SU-DHL-6 (cell line): ENCODE data around the gene TRIM2.

ENCODE experiments used
- H2AFZ ChIP-seq: fragments of 200-600 bp; sonication (generic); 2 replicates; pipeline ENCODE4 v1.6.1; 2014; ENCODE audit warnings: low read depth, mild to moderate bottlenecking, moderate library complexity, mixed read lengths, antibody characterized with exemption, low read length; ENCODE audit not compliant: severe bottlenecking
- H3F3A ChIP-seq: fragments of 200-600 bp; shearing (Covaris generic); 2 replicates; pipeline ENCODE4 v1.6.0; 2016; ENCODE audit warnings: antibody characterized with exemption, mild to moderate bottlenecking; ENCODE audit not compliant: insufficient read depth
- H3K27ac ChIP-seq: fragments of 200-600 bp; sonication (generic); 2 replicates; pipeline ENCODE4 v1.5.1; 2016; ENCODE audit warnings: low read depth, mild to moderate bottlenecking, low read length, moderate library complexity, mixed read lengths
- H3K27me3 ChIP-seq: fragments of 200-600 bp; sonication (generic), shearing (Covaris generic); 2 replicates; pipeline ENCODE4 v1.6.0; 2014; ENCODE audit warnings: mild to moderate bottlenecking, low read length
- H3K36me3 ChIP-seq: fragments of 200-600 bp; sonication (generic); 2 replicates; pipeline ENCODE4 v1.6.1; 2014; ENCODE audit warnings: mild to moderate bottlenecking, low read length, mixed read lengths
- H3K4me2 ChIP-seq: fragments of 300-600, 200-600 bp; shearing (Covaris generic), sonication (generic); 2 replicates; pipeline ENCODE4 v1.6.0; 2014; ENCODE audit warnings: low read length, low read depth, mild to moderate bottlenecking; ENCODE audit not compliant: poor library complexity, severe bottlenecking
- H3K4me3 ChIP-seq: fragments of 200-600 bp; sonication (generic); 2 replicates; pipeline ENCODE4 v1.5.1; 2014; ENCODE audit warnings: antibody characterized with exemption, low read length, mild to moderate bottlenecking, mixed read lengths; ENCODE audit not compliant: insufficient read depth, poor library complexity, severe bottlenecking
- H3K79me2 ChIP-seq: fragments of 200-600 bp; sonication (generic); 2 replicates; pipeline ENCODE4 v1.6.1; 2014; ENCODE audit warnings: mild to moderate bottlenecking, low read length, moderate library complexity; ENCODE audit not compliant: insufficient read depth
- H3K9ac ChIP-seq: fragments of 200-600 bp; sonication (generic); 2 replicates; pipeline ENCODE4 v1.7.0; 2014; ENCODE audit warnings: mild to moderate bottlenecking, low read length
- H3K9me2 ChIP-seq: fragments of 200-600 bp; sonication (generic); replicated peaks from 2 replicates; pipeline ENCODE4 v1.6.1; 2014; ENCODE audit warnings: low read length; ENCODE audit not compliant: insufficient read depth
- H3K9me3 ChIP-seq: fragments of 200-600 bp; sonication (generic); 2 replicates; pipeline ENCODE4 v1.6.1; 2014; ENCODE audit warnings: low read length, mixed read lengths; ENCODE audit not compliant: insufficient read depth
- H4K20me1 ChIP-seq: fragments of 200-600 bp; sonication (generic); 2 replicates; pipeline ENCODE4 v1.6.1; 2014; ENCODE audit warnings: low read depth, mild to moderate bottlenecking, antibody characterized with exemption, low read length, moderate library complexity, mixed read lengths
- EZH2phosphoT487 ChIP-seq: fragments of 200-600 bp; sonication (generic), shearing (Covaris generic); conservative IDR thresholded peaks from 2 replicates; pipeline ENCODE4 v1.6.1; 2018; ENCODE audit warnings: mild to moderate bottlenecking, antibody characterized with exemption, low read length, moderate library complexity, mixed read lengths
- TF ChIP-seq, protein P1 (sequence below): fragments of 200-600 bp; sonication (generic); IDR thresholded peaks from one replicate; pipeline ENCODE4 v1.5.1; 2017; ENCODE audit warnings: antibody characterized with exemption, mild to moderate bottlenecking, low read length, moderate library complexity; ENCODE audit not compliant: insufficient read depth, poor library complexity, severe bottlenecking

Gene TRIM2

DNA sequence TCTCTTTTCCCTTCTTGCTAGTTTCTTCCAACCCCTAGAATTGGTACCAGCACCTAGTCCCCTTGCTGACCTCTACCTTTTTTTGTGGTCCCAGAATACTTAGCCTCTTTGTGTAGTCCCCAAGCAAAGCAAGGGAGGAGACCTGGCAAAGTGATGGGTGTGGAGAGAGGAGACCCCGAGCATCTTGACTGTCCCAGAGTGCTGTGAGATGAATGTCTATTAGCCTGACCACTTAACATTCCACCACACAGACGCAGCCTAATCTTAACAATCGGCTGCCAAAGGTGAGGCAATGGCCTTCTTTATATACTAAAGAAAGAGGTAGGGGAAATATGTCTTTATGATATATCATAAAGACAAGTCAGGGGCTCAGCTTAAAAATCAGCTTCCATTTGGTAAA lies 55.9 kb downstream of the TRIM2 start:
- no peaks in the 10 kb centered on the region for H3K36me3 ChIP-seq
- H3K9ac ChIP-seq: no peak overlapping the region

DNA sequence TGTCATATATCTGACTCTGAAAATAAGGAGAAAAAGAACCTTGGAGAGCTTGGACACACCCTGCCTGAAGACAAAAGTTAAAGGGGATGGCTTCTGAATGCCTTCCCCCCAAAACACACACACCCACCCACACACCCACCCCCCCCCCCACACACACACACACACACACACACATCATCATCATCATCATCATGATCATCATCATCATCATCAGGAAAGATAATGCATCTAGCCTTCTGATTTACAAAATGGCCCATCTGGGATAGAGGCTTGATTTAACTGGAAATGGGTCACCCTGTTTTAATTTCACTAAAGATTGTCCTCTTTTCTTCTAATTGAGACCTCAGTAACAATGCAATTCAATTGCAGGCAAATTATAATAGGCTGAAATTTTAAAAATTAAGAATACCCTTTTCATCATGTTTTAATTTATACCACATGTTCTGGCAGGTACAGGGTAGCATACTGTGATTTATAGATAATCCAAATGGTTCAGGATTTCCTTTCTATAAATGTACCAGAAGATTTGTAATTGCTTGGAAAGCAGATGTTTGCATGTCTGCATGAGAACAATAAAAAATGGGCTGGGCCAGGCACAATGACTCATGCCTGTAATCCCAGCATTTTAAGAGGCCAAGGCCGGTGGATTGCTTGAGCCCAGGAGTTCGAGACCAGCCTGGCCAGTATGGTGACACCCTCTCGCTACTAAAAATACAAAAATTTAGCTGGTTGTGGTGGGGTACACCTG lies 56.5 kb downstream of the TRIM2 start:
- no peaks in the 10 kb centered on the region for H3F3A ChIP-seq
- no peaks in the 10 kb centered on the region for H3K9me2 ChIP-seq
- no peaks in the 10 kb centered on the region for H3K36me3 ChIP-seq
- no peaks in the 10 kb centered on the region for H3K79me2 ChIP-seq
- no peaks in the 10 kb centered on the region for H3K27me3 ChIP-seq
- H3K4me3 ChIP-seq: no peak overlapping the region
- no peaks in the 10 kb centered on the region for H3K9me3 ChIP-seq
- H2AFZ ChIP-seq: no peak overlapping the region
- H4K20me1 ChIP-seq: no peaks in the 10 kb centered on the region
- no peak overlapping the region for H3K4me2 ChIP-seq
- no peak overlapping the region for H3K27ac ChIP-seq
- no peak overlapping the region for H3K9ac ChIP-seq
- no peak for TF ChIP-seq EZH2phosphoT487
- TF ChIP-seq, protein P1, sequence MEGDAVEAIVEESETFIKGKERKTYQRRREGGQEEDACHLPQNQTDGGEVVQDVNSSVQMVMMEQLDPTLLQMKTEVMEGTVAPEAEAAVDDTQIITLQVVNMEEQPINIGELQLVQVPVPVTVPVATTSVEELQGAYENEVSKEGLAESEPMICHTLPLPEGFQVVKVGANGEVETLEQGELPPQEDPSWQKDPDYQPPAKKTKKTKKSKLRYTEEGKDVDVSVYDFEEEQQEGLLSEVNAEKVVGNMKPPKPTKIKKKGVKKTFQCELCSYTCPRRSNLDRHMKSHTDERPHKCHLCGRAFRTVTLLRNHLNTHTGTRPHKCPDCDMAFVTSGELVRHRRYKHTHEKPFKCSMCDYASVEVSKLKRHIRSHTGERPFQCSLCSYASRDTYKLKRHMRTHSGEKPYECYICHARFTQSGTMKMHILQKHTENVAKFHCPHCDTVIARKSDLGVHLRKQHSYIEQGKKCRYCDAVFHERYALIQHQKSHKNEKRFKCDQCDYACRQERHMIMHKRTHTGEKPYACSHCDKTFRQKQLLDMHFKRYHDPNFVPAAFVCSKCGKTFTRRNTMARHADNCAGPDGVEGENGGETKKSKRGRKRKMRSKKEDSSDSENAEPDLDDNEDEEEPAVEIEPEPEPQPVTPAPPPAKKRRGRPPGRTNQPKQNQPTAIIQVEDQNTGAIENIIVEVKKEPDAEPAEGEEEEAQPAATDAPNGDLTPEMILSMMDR: no peak

More for the DNA sequence above, 55.9 kb downstream of the TRIM2 start:
- H3K4me2 ChIP-seq: no peak overlapping the region
- H3K9me2 ChIP-seq: no peaks in the 10 kb centered on the region
- no peaks in the 10 kb centered on the region for H3K79me2 ChIP-seq
- no peak overlapping the region for H3K27ac ChIP-seq
- H4K20me1 ChIP-seq: no peaks in the 10 kb centered on the region
- no peak overlapping the region for H2AFZ ChIP-seq
- H3K9me3 ChIP-seq: no peaks in the 10 kb centered on the region
- H3K27me3 ChIP-seq: no peaks in the 10 kb centered on the region
- no peak overlapping the region for H3K4me3 ChIP-seq
- H3F3A ChIP-seq: no peaks in the 10 kb centered on the region
- TF ChIP-seq, protein P1: no peak
- no peak for TF ChIP-seq EZH2phosphoT487

DNA sequence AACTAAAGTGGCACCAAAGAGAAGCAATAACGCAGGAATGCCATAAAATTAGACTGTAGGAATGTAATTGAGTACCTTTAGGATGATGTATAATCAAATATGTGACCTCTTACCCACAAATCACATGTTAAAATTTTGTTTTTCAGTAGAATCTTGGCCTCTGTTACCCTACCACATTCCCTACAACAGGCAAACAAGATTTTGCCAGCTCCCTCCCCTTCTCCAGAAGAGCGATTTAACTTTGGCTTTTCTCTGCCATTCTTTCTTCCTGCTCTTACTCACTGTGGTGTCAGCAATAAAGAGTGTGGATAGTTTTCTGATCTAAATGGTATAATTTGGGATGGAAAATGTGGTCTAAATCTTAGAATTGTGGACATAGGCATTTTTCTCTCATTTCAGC lies 57.2 kb downstream of the TRIM2 start:
- H4K20me1 ChIP-seq: no peaks in the 10 kb centered on the region
- H3K36me3 ChIP-seq: no peaks in the 10 kb centered on the region
- H3F3A ChIP-seq: no peaks in the 10 kb centered on the region
- no peak overlapping the region for H3K27ac ChIP-seq
- no peak overlapping the region for H3K9ac ChIP-seq
- TF ChIP-seq EZH2phosphoT487: no peak
- TF ChIP-seq, protein P1: no peak
- H3K9me3 ChIP-seq: no peaks in the 10 kb centered on the region
- H3K4me3 ChIP-seq: no peak overlapping the region
- H3K4me2 ChIP-seq: no peak overlapping the region
- no peak overlapping the region for H2AFZ ChIP-seq
- no peaks in the 10 kb centered on the region for H3K79me2 ChIP-seq
- no peaks in the 10 kb centered on the region for H3K27me3 ChIP-seq
- no peaks in the 10 kb centered on the region for H3K9me2 ChIP-seq
